ENCODE data around the gene KCNA5. TPM values are rescaled to one million over a fixed set of nuclear protein-coding genes. Genes with fewer than 3 reads are reported as not detected.

The KCNA5 gene
- total RNA-seq, 1 donor from 2014 or later, result 1.8 TPM

GRCh38 chr12:5063149-5063548, 19.5 kb downstream of the KCNA5 start:
- no peaks in the 10 kb centered on the region for H3K9me3 ChIP-seq
- intact Hi-C loops (cut with DNase I), result no loop called here
- H3K4me1 ChIP-seq, result no peaks in the 10 kb centered on the region
- no peaks in the 10 kb centered on the region for H3K36me3 ChIP-seq
- DNase-seq (no peak), ATAC-seq (no peak)
- no peak overlapping the region for H3K4me3 ChIP-seq
- no peak overlapping the region for H3K27ac ChIP-seq
- TF ChIP-seq CTCF (IDR thresholded peaks at IDR 0.05), result no peak
- H3K27me3 ChIP-seq, result no peaks in the 10 kb centered on the region

DNA sequence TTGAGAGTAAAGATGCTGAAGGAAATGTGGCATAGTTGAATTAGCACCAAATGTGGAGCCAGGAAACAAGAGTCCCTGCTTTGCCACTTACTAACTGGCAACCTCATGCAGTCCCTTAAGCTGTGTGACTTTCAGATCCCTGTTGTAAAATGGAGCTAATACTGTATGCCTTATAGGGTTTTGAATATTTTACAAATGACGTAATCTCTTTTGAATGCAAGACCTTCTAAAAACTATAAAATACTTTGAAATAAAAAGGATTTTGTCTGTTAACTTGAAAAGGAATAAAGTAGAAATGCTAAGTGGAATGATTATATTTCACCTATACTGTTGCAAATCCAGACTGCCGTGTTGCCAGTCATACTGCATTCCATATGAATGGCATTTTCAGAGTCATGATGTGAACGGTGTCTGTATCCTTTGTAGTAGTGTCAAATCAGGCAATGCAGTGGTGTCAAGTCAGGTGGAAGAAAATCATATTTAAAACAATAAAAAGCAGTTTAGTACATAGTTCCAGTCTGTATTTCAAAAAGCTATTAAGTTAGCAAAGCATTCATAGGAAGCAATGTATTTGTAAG, 21.3 kb downstream of the KCNA5 start:
- no peak for DNase-seq
- no peak for TF ChIP-seq CTCF (IDR thresholded peaks at IDR 0.05)
- H3K36me3 ChIP-seq, result no peaks in the 10 kb centered on the region
- intact Hi-C loops (cut with DNase I), result no loop called here
- H3K4me3 ChIP-seq, result no peak overlapping the region
- ATAC-seq, result no peak
- no peaks in the 10 kb centered on the region for H3K9me3 ChIP-seq
- no peaks in the 10 kb centered on the region for H3K27me3 ChIP-seq
- no peak overlapping the region for H3K27ac ChIP-seq
- no peaks in the 10 kb centered on the region for H3K4me1 ChIP-seq

- Histone ChIP-seq H3K4me3 (no peak overlapping the region), H3K9me3 (no peaks in the 10 kb centered on the region), H3K27ac (no peak overlapping the region), H3K27me3 (no peaks in the 10 kb centered on the region), H3K36me3 (no peaks in the 10 kb centered on the region), H3K4me1 (no peaks in the 10 kb centered on the region)
- no peak for DNase-seq
- TF ChIP-seq CTCF (IDR thresholded peaks at IDR 0.05), result no peak
- ATAC-seq, result no peak
- intact Hi-C loops (cut with DNase I), result no loop called here
Observed at GRCh38 chr12:5066251-5066650, 22.6 kb downstream of the KCNA5 start.

DNA sequence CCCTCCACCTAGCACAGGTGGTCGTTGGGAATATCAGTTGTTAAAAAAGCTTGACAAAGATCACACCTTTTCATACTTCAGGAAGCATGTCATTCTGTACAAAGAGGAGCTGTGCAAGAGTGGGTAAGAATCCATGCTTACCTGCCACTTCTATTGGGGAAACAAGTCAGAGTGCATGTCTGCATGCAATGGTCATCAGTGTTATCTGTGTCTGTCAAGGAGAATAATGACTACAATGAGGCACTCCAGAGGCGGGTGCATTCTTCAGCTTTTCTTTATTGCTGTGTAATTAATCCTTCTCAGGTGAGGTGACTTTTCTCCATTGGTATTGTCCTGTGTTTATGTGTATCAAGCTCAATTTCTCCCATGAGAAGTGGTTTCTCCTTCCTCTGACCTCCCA, 24.4 kb downstream of the KCNA5 start:
- no peak for TF ChIP-seq CTCF (IDR thresholded peaks at IDR 0.05)
- no peak overlapping the region for H3K4me3 ChIP-seq
- H3K9me3 ChIP-seq, result no peaks in the 10 kb centered on the region
- DNase-seq (no peak), ATAC-seq (no peak)
- no peaks in the 10 kb centered on the region for H3K27me3 ChIP-seq
- intact Hi-C loops (cut with DNase I), result no loop called here
- H3K36me3 ChIP-seq, result no peaks in the 10 kb centered on the region
- H3K4me1 ChIP-seq, result no peaks in the 10 kb centered on the region
- no peak overlapping the region for H3K27ac ChIP-seq

GRCh38 chr12:5068619-5069018, 24.9 kb downstream of the KCNA5 start:
- intact Hi-C loops (cut with DNase I), result no loop called here

More at GRCh38 chr12:5068619-5069018, 24.9 kb downstream of the KCNA5 start:
- TF ChIP-seq CTCF (IDR thresholded peaks at IDR 0.05), result no peak
- no peaks in the 10 kb centered on the region for H3K4me1 ChIP-seq
- no peak for ATAC-seq
- H3K27ac ChIP-seq, result no peak overlapping the region
- no peak for DNase-seq
- H3K27me3 ChIP-seq, result no peaks in the 10 kb centered on the region
- H3K4me3 ChIP-seq, result no peak overlapping the region
- H3K9me3 ChIP-seq, result no peaks in the 10 kb centered on the region
- H3K36me3 ChIP-seq, result no peaks in the 10 kb centered on the region
